ENCODE data around the gene CEP126.

- no peak for TF ChIP-seq REST (IDR thresholded peaks at IDR 0.05; ENCODE audit: insufficient read depth in 1 of 2, low read depth in 2 of 2, low read length in 2 of 2)
- no peak for TF ChIP-seq TAF1 (IDR thresholded peaks at IDR 0.05; ENCODE audit: borderline replicate concordance, insufficient read depth, low read length)
Measured at GRCh38 chr11:101881586-101881985, 33.2 kb upstream of the CEP126 start.
